HUES6 (cell line): ENCODE data around the gene ZNF174.

ENCODE experiments used
- H3K27ac ChIP-seq: 2 replicates; pipeline ENCODE4 v1.7.0; 2013; ENCODE audit warnings: low read depth, mild to moderate bottlenecking, low read length, inconsistent platforms
- H3K27me3 ChIP-seq: 2 replicates; pipeline ENCODE4 v1.6.1; 2013; ENCODE audit warnings: low read length; ENCODE audit not compliant: control insufficient read depth, insufficient read depth
- H3K36me3 ChIP-seq: 2 replicates; pipeline ENCODE4 v1.6.1; 2013; ENCODE audit warnings: low read length; ENCODE audit not compliant: control insufficient read depth, insufficient read depth
- H3K4me1 ChIP-seq: 2 replicates; pipeline ENCODE4 v1.6.1; 2013; ENCODE audit warnings: low read length; ENCODE audit not compliant: control insufficient read depth, insufficient read depth
- H3K4me3 ChIP-seq: 2 replicates; pipeline ENCODE4 v1.5.1; 2013; ENCODE audit warnings: low read depth, low read length
- H3K9ac ChIP-seq: one replicate; pipeline ENCODE4 v1.6.1; 2013; ENCODE audit warnings: mild to moderate bottlenecking, low read length
- H3K9me3 ChIP-seq: 2 replicates; pipeline ENCODE4 v1.6.1; 2013; ENCODE audit warnings: low read depth, low read length; ENCODE audit not compliant: control insufficient read depth, insufficient read depth

ZNF174 gene

GRCh38 chr16:3388325-3388724 lies 12.7 kb upstream of the ZNF174 start:
- H3K4me3 ChIP-seq = no peak overlapping the region
- H3K36me3 ChIP-seq = peaks cover 73% of the 10 kb centered on the region
- H3K27ac ChIP-seq = no peak overlapping the region
- H3K4me1 ChIP-seq = no peaks in the 10 kb centered on the region
- H3K9ac ChIP-seq = no peak overlapping the region
- peaks cover 47% of the 10 kb centered on the region for H3K9me3 ChIP-seq
- no peaks in the 10 kb centered on the region for H3K27me3 ChIP-seq

GRCh38 chr16:3389663-3390338 lies 11.2 kb upstream of the ZNF174 start:
- no peak overlapping the region for H3K27ac ChIP-seq
- peaks cover 34% of the 10 kb centered on the region for H3K9me3 ChIP-seq
- H3K9ac ChIP-seq = no peak overlapping the region
- H3K4me3 ChIP-seq = no peak overlapping the region
- no peaks in the 10 kb centered on the region for H3K4me1 ChIP-seq
- peaks cover 73% of the 10 kb centered on the region for H3K36me3 ChIP-seq
- H3K27me3 ChIP-seq = no peaks in the 10 kb centered on the region

- Histone ChIP-seq H3K9me3 (peaks cover 25% of the 10 kb centered on the region), H3K4me3 (peak overlapping the region; percentile 98), H3K9ac (peak overlapping the region; percentile 84), H3K27ac (peak overlapping the region; percentile 54; the same call in 1 of the 2 replicates), H3K4me1 (no peaks in the 10 kb centered on the region), H3K36me3 (peaks cover 53% of the 10 kb centered on the region), H3K27me3 (no peaks in the 10 kb centered on the region)
Observed at GRCh38 chr16:3400446-3400778, 603 bp upstream of the ZNF174 start.

- H3K27ac ChIP-seq = peak overlapping the region; percentile 51; the same call in 1 of the 2 replicates
- no peaks in the 10 kb centered on the region for H3K4me1 ChIP-seq
- peaks cover 53% of the 10 kb centered on the region for H3K36me3 ChIP-seq
- H3K9me3 ChIP-seq = peaks cover 39% of the 10 kb centered on the region
- peak overlapping the region; percentile 86 for H3K9ac ChIP-seq
- peak overlapping the region; percentile 98 for H3K4me3 ChIP-seq
- no peaks in the 10 kb centered on the region for H3K27me3 ChIP-seq
Observed at GRCh38 chr16:3401719-3402397, 843 bp downstream of the ZNF174 start.

- no peak overlapping the region for H3K27ac ChIP-seq
- no peaks in the 10 kb centered on the region for H3K27me3 ChIP-seq
- H3K9me3 ChIP-seq = peaks cover 90% of the 10 kb centered on the region
- H3K4me3 ChIP-seq = no peak overlapping the region
- peaks cover 58% of the 10 kb centered on the region for H3K36me3 ChIP-seq
- H3K9ac ChIP-seq = no peak overlapping the region
- no peaks in the 10 kb centered on the region for H3K4me1 ChIP-seq
Observed at GRCh38 chr16:3408561-3409197, 7.7 kb downstream of the ZNF174 start.

GRCh38 chr16:3413730-3414379 lies 12.8 kb downstream of the ZNF174 start:
- H3K27ac ChIP-seq = no peak overlapping the region
- peaks cover 8% of the 10 kb centered on the region for H3K36me3 ChIP-seq
- H3K4me1 ChIP-seq = no peaks in the 10 kb centered on the region
- H3K4me3 ChIP-seq = no peak overlapping the region
- peaks cover 79% of the 10 kb centered on the region for H3K9me3 ChIP-seq
- no peaks in the 10 kb centered on the region for H3K27me3 ChIP-seq
- no peak overlapping the region for H3K9ac ChIP-seq

- no peaks in the 10 kb centered on the region for H3K27me3 ChIP-seq
- no peaks in the 10 kb centered on the region for H3K9me3 ChIP-seq
- peaks cover 4% of the 10 kb centered on the region; the same call in 1 of the 2 replicates for H3K36me3 ChIP-seq
- H3K27ac ChIP-seq = no peak overlapping the region
- no peak overlapping the region for H3K4me3 ChIP-seq
- no peaks in the 10 kb centered on the region for H3K4me1 ChIP-seq
- H3K9ac ChIP-seq = no peak overlapping the region
Observed at GRCh38 chr16:3431779-3432219, 30.8 kb downstream of the ZNF174 start.

GRCh38 chr16:3434373-3434772 lies 33.4 kb downstream of the ZNF174 start:
- H3K4me1 ChIP-seq = no peaks in the 10 kb centered on the region
- no peaks in the 10 kb centered on the region for H3K9me3 ChIP-seq
- H3K4me3 ChIP-seq = no peak overlapping the region
- no peak overlapping the region for H3K27ac ChIP-seq
- no peak overlapping the region for H3K9ac ChIP-seq
- H3K27me3 ChIP-seq = no peaks in the 10 kb centered on the region
- H3K36me3 ChIP-seq = peaks cover 4% of the 10 kb centered on the region; the same call in 1 of the 2 replicates

- H3K27ac ChIP-seq = no peak overlapping the region
Observed at GRCh38 chr16:3439637-3440036, 38.6 kb downstream of the ZNF174 start.

GRCh38 chr16:3443108-3444031 lies 42.4 kb downstream of the ZNF174 start, which contains the start of the genes NAA60 and ZNF597:
Gene NAA60 (plus strand): TSS chr16:3443680. CDS start chr16:3476228, 32,548 bp downstream.
Gene ZNF597 (minus strand): TSS chr16:3443504. CDS start chr16:3443153, 351 bp downstream.
- Histone ChIP-seq H3K27me3 (no peaks in the 10 kb centered on the region), H3K9me3 (0 out of 2 replicates have a peak, but pooled peaks cover 4% of the 10 kb centered on the region), H3K4me1 (no peaks in the 10 kb centered on the region), H3K4me3 (peak within 1 kb of the TSS; percentile 80), H3K27ac (peak within 1 kb of the TSS; percentile 32; the same call in 1 of the 2 replicates), H3K36me3 (peaks cover 18% of the 10 kb centered on the region), H3K9ac (peak within 1 kb of the TSS; percentile 83)

More at GRCh38 chr16:3439637-3440036, 38.6 kb downstream of the ZNF174 start:
- Histone ChIP-seq H3K9me3 (0 out of 2 replicates have a peak, but pooled peaks cover 4% of the 10 kb centered on the region), H3K9ac (no peak overlapping the region), H3K36me3 (peaks cover 11% of the 10 kb centered on the region), H3K4me3 (no peak overlapping the region), H3K4me1 (no peaks in the 10 kb centered on the region), H3K27me3 (no peaks in the 10 kb centered on the region)
